GM12892 (cell line): ENCODE results near the gene PSMB4.

Source experiments
- POLR2A ChIP-seq: IDR thresholded peaks from 2 replicates; pipeline ENCODE4 v1.6.1; 2011; ENCODE audit warnings: low read depth, low read length, control low read depth
- POLR2AphosphoS5 ChIP-seq: IDR thresholded peaks from 2 replicates; pipeline ENCODE4 v1.6.1; 2011; ENCODE audit warnings: low read depth, low read length, control low read depth

DNA sequence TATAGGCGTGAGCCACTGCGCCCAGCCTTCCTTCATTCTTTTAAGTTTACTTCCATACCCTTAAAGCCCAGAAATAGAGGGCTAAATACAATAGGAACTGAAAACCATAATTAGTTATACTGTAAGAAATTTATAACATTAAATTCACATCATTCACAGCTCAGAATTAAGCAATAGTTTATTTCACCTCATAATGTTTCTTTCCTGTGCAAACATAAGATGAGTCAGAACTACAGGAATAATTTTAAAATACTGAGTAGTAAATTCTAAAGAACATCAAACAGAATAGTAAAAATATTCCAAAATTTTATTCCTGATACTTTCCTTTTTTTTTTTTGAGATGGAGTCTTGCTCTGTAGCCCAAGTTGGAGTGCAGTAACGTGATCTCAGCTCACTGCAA lies 35.8 kb downstream of the PSMB4 start:
- TF ChIP-seq POLR2A: no peak
- TF ChIP-seq POLR2AphosphoS5: no peak
